Loucy (cell line): ENCODE data around the gene ANP32B.

Experiments
- H2AFZ ChIP-seq: fragments of 200-600 bp; sonication (generic); 2 replicates; pipeline ENCODE4 v1.6.0; 2016; ENCODE audit warnings: antibody characterized with exemption, mild to moderate bottlenecking, low read length, moderate library complexity
- H3F3A ChIP-seq: fragments of 200-600 bp; 2 replicates; pipeline ENCODE4 v1.6.0; 2016; ENCODE audit warnings: antibody characterized with exemption, low read depth, mild to moderate bottlenecking
- H3K27me3 ChIP-seq: fragments of 200-600 bp; sonication (generic); 2 replicates; pipeline ENCODE4 v1.6.1; 2014; ENCODE audit warnings: low read length, mild to moderate bottlenecking; ENCODE audit not compliant: insufficient read depth, poor library complexity, severe bottlenecking
- H3K36me3 ChIP-seq: fragments of 200-600 bp; sonication (generic); 2 replicates; pipeline ENCODE4 v1.6.1; 2016; ENCODE audit warnings: low read length; ENCODE audit not compliant: insufficient read depth
- H3K4me1 ChIP-seq: fragments of 200-600 bp; sonication (generic); 2 replicates; pipeline ENCODE4 v1.5.1; 2014; ENCODE audit warnings: low read length, mild to moderate bottlenecking; ENCODE audit not compliant: insufficient read depth, poor library complexity, severe bottlenecking
- H3K4me2 ChIP-seq: fragments of 200-600 bp; sonication (generic); 2 replicates; pipeline ENCODE4 v1.6.0; 2014; ENCODE audit warnings: antibody characterized with exemption, low read length, low read depth, mild to moderate bottlenecking; ENCODE audit not compliant: poor library complexity, severe bottlenecking
- H3K4me3 ChIP-seq: fragments of 200-600 bp; sonication (generic); 2 replicates; pipeline ENCODE4 v1.5.1; 2014; ENCODE audit warnings: low read length, mild to moderate bottlenecking, mixed read lengths; ENCODE audit not compliant: poor library complexity, severe bottlenecking
- H3K79me2 ChIP-seq: fragments of 200-600 bp; sonication (generic); 2 replicates; pipeline ENCODE4 v1.6.1; 2014; ENCODE audit warnings: low read length; ENCODE audit not compliant: insufficient read depth
- H3K9ac ChIP-seq: fragments of 200-600 bp; sonication (generic); 2 replicates; pipeline ENCODE4 v1.6.0; 2014; ENCODE audit warnings: mild to moderate bottlenecking, low read depth, low read length, moderate library complexity; ENCODE audit not compliant: poor library complexity, severe bottlenecking
- H3K9me2 ChIP-seq: fragments of 200-600 bp; sonication (generic); replicated peaks from 2 replicates; pipeline ENCODE4 v1.6.1; 2016; ENCODE audit warnings: low read depth, low read length, mixed read lengths
- H3K9me3 ChIP-seq: fragments of 200-600 bp; sonication (generic); 2 replicates; pipeline ENCODE4 v1.6.1; 2014; ENCODE audit warnings: mild to moderate bottlenecking, antibody characterized with exemption, low read length, low read depth; ENCODE audit not compliant: insufficient read depth
- H4K20me1 ChIP-seq: fragments of 200-600 bp; sonication (generic); 2 replicates; pipeline ENCODE4 v1.6.0; 2014; ENCODE audit warnings: antibody characterized with exemption, low read length, mild to moderate bottlenecking; ENCODE audit not compliant: insufficient read depth, poor library complexity, severe bottlenecking
- CTCF ChIP-seq: fragments of 200-600 bp; sonication (generic); conservative IDR thresholded peaks from 2 replicates; pipeline ENCODE4 v1.5.1; 2014; ENCODE audit warnings: mild to moderate bottlenecking, antibody characterized with exemption, low read length
- EZH2phosphoT487 ChIP-seq: fragments of 200-600 bp; IDR thresholded peaks from 2 replicates; pipeline ENCODE4 v1.6.1; 2018; ENCODE audit warnings: antibody characterized with exemption, mild to moderate bottlenecking, moderate library complexity, borderline replicate concordance

Gene ANP32B

GRCh38 chr9:98021306-98022040 lies 38.3 kb downstream of the ANP32B start:
- Histone ChIP-seq H3K9ac (no peak overlapping the region), H3K4me1 (no peaks in the 10 kb centered on the region), H3K79me2 (no peaks in the 10 kb centered on the region), H3K4me3 (no peak overlapping the region), H2AFZ (no peak overlapping the region), H3K4me2 (no peak overlapping the region), H3K9me2 (no peaks in the 10 kb centered on the region), H3K36me3 (peaks cover 44% of the 10 kb centered on the region; the same call in 1 of the 2 replicates), H4K20me1 (no peaks in the 10 kb centered on the region), H3K9me3 (no peaks in the 10 kb centered on the region), H3F3A (no peaks in the 10 kb centered on the region; the same call in 1 of the 2 replicates), H3K27me3 (no peaks in the 10 kb centered on the region)
- TF ChIP-seq CTCF (no peak), EZH2phosphoT487 (no peak)

- H3K9ac ChIP-seq: no peak overlapping the region
- no peaks in the 10 kb centered on the region; the same call in 1 of the 2 replicates for H3F3A ChIP-seq
- H3K4me1 ChIP-seq: no peaks in the 10 kb centered on the region
- H3K27me3 ChIP-seq: no peaks in the 10 kb centered on the region
- no peaks in the 10 kb centered on the region for H3K9me3 ChIP-seq
- no peaks in the 10 kb centered on the region for H3K9me2 ChIP-seq
- no peak overlapping the region for H2AFZ ChIP-seq
- H3K4me2 ChIP-seq: no peak overlapping the region
- H3K79me2 ChIP-seq: no peaks in the 10 kb centered on the region
- no peak overlapping the region for H3K4me3 ChIP-seq
- H3K36me3 ChIP-seq: peaks cover 34% of the 10 kb centered on the region; the same call in 1 of the 2 replicates
- TF ChIP-seq CTCF: no peak
- no peaks in the 10 kb centered on the region for H4K20me1 ChIP-seq
These were observed 39.3 kb downstream of the ANP32B start for GRCh38 chr9:98022447-98022846.

GRCh38 chr9:98024702-98025101 lies 41.6 kb downstream of the ANP32B start:
- H3K4me3 ChIP-seq: no peak overlapping the region
- no peaks in the 10 kb centered on the region for H3K79me2 ChIP-seq
- H3K9me3 ChIP-seq: no peaks in the 10 kb centered on the region
- no peaks in the 10 kb centered on the region for H3K4me1 ChIP-seq
- TF ChIP-seq EZH2phosphoT487: no peak
- no peak for TF ChIP-seq CTCF
- no peaks in the 10 kb centered on the region for H4K20me1 ChIP-seq
- no peak overlapping the region for H2AFZ ChIP-seq
- H3K9me2 ChIP-seq: no peaks in the 10 kb centered on the region
- H3F3A ChIP-seq: no peaks in the 10 kb centered on the region
- no peak overlapping the region for H3K4me2 ChIP-seq
- no peaks in the 10 kb centered on the region for H3K27me3 ChIP-seq
- peaks cover 12% of the 10 kb centered on the region; the same call in 1 of the 2 replicates for H3K36me3 ChIP-seq
- H3K9ac ChIP-seq: no peak overlapping the region
